Measurements from ENCODE around the gene XPR1. TPM values are rescaled to one million over a fixed set of nuclear protein-coding genes. Genes with fewer than 3 reads are reported as not detected.

Gene XPR1
- polyA plus RNA-seq, 1 donor (not counting 4 experiments of a cell fraction or from before 2014, with no cell fraction given): 40.0 TPM

GRCh38 chr1:180862305-180862704 is 230.5 kb downstream of the XPR1 start:
- no peak for TF ChIP-seq CTCF (optimal IDR thresholded peaks at IDR 0.05 in 1 of 3, IDR thresholded peaks at IDR 0.05 in 1 of 3, conservative IDR thresholded peaks at IDR 0.05 in 1 of 3; ENCODE audit: extremely low read depth in 1 of 3, insufficient read depth in 2 of 3, low read length in 3 of 3)
- TF ChIP-seq EZH2 (IDR thresholded peaks at IDR 0.05; ENCODE audit: low read length): no peak
- FAIRE-seq (no peak), DNase-seq (ENCODE audit: low read depth, low spot score) (no peak)
- H3K9me3 ChIP-seq (ENCODE audit: control insufficient read depth, low read depth, low read length): no peaks in the 10 kb centered on the region
- H4K20me1 ChIP-seq (ENCODE audit: control insufficient read depth, extremely low read depth, insufficient read depth, low read length): no peaks in the 10 kb centered on the region
- H2AFZ ChIP-seq (ENCODE audit: control insufficient read depth, low read length): no peak overlapping the region
- peaks cover 8% of the 10 kb centered on the region for H3K4me1 ChIP-seq (ENCODE audit: control insufficient read depth, extremely low read depth, insufficient read depth, low read length)
- dilution Hi-C loops (cut with MboI; ENCODE audit: extremely low pct_ligation_motif_present, low sequenced_read_pairs): loop anchor here (25.0 kb wide), 1 partner anchor 350 kb away; the partner anchor contains the start of gene ACBD6
- no peaks in the 10 kb centered on the region for H3K27me3 ChIP-seq (ENCODE audit: control insufficient read depth, extremely low read depth, insufficient read depth, low read length)
- no peaks in the 10 kb centered on the region for H3K79me2 ChIP-seq (ENCODE audit: control insufficient read depth, insufficient read depth, low read length)
- H3K4me3 ChIP-seq (ENCODE audit: control insufficient read depth in 2 of 3, extremely low read depth in 1 of 3, insufficient read depth in 2 of 3, low read depth in 1 of 3, low read length in 3 of 3): no peak overlapping the region
- H3K4me2 ChIP-seq (ENCODE audit: control insufficient read depth, extremely low read depth, insufficient read depth, low read depth, low read length): no peak overlapping the region
- H3K36me3 ChIP-seq (ENCODE audit: control insufficient read depth in 2 of 2, extremely low read depth in 1 of 2, insufficient read depth in 2 of 2, low read length in 2 of 2): no peaks in the 10 kb centered on the region
- no peak overlapping the region for H3K9ac ChIP-seq (ENCODE audit: control insufficient read depth, extremely low read depth, insufficient read depth, low read length)
- no peak overlapping the region for H3K27ac ChIP-seq (ENCODE audit: control insufficient read depth, insufficient read depth, low read length)
- H3K9me1 ChIP-seq (ENCODE audit: control insufficient read depth, extremely low read depth, insufficient read depth, low read length): no peaks in the 10 kb centered on the region

- FAIRE-seq (no peak), DNase-seq (ENCODE audit: low read depth, low spot score) (no peak)
- Histone ChIP-seq H3K79me2 (ENCODE audit: control insufficient read depth, insufficient read depth, low read length) (no peaks in the 10 kb centered on the region), H3K9ac (ENCODE audit: control insufficient read depth, extremely low read depth, insufficient read depth, low read length) (no peak overlapping the region), H3K27ac (ENCODE audit: control insufficient read depth, insufficient read depth, low read length) (peak overlapping the region; percentile 13), H3K4me2 (ENCODE audit: control insufficient read depth, extremely low read depth, insufficient read depth, low read depth, low read length) (no peak overlapping the region), H3K4me1 (ENCODE audit: control insufficient read depth, extremely low read depth, insufficient read depth, low read length) (peaks cover 6% of the 10 kb centered on the region), H3K36me3 (ENCODE audit: control insufficient read depth in 2 of 2, extremely low read depth in 1 of 2, insufficient read depth in 2 of 2, low read length in 2 of 2) (no peaks in the 10 kb centered on the region), H4K20me1 (ENCODE audit: control insufficient read depth, extremely low read depth, insufficient read depth, low read length) (no peaks in the 10 kb centered on the region), H2AFZ (ENCODE audit: control insufficient read depth, low read length) (no peak overlapping the region), H3K4me3 (ENCODE audit: control insufficient read depth in 2 of 3, extremely low read depth in 1 of 3, insufficient read depth in 2 of 3, low read depth in 1 of 3, low read length in 3 of 3) (no peak overlapping the region), H3K9me3 (ENCODE audit: control insufficient read depth, low read depth, low read length) (no peaks in the 10 kb centered on the region), H3K27me3 (ENCODE audit: control insufficient read depth, extremely low read depth, insufficient read depth, low read length) (no peaks in the 10 kb centered on the region), H3K9me1 (ENCODE audit: control insufficient read depth, extremely low read depth, insufficient read depth, low read length) (no peaks in the 10 kb centered on the region)
- TF ChIP-seq EZH2 (IDR thresholded peaks at IDR 0.05; ENCODE audit: low read length) (no peak), CTCF (optimal IDR thresholded peaks at IDR 0.05 in 1 of 3, IDR thresholded peaks at IDR 0.05 in 1 of 3, conservative IDR thresholded peaks at IDR 0.05 in 1 of 3; ENCODE audit: extremely low read depth in 1 of 3, insufficient read depth in 2 of 3, low read length in 3 of 3) (peak in 2 of 3 experiments; percentile 46 to 52)
- dilution Hi-C loops (cut with MboI; ENCODE audit: extremely low pct_ligation_motif_present, low sequenced_read_pairs): loop anchor here (25.0 kb wide), 1 partner anchor 351 kb away; the partner anchor contains the start of gene ACBD6
Measured at GRCh38 chr1:180863158-180863775, 231.4 kb downstream of the XPR1 start.

Data from keratinocyte (primary cell).